AG04449 (cell line): ENCODE data around the gene LPGAT1.

Experiments
- CTCF ChIA-PET: fragments of 350-600 bp; formaldehyde crosslinking; extraction: SDS; loops from one replicate; lab custom pipeline; 2021; ENCODE audit warnings: antibody characterized with exemption; lab: Yijun Ruan, JAX
- POLR2A ChIA-PET: fragments of 400-600, 350-600 bp; formaldehyde crosslinking; extraction: SDS; loops from one replicate; lab custom pipeline; 2020; ENCODE audit warnings: antibody characterized with exemption, inconsistent platforms; lab: Yijun Ruan, JAX
- DNase-seq: peaks from one replicate; pipeline ENCODE4 v3.0.0-alpha.2; 2010; ENCODE audit warnings: low read depth, low spot score
- H3K4me3 ChIP-seq: 2 replicates; pipeline ENCODE4 v1.5.1; 2011; ENCODE audit warnings: low read depth, mild to moderate bottlenecking, control low read depth, low read length
- TF ChIP-seq, protein P1 (sequence below): IDR thresholded peaks from one replicate; pipeline ENCODE4 v1.5.1; 2011; ENCODE audit warnings: mild to moderate bottlenecking, moderate library complexity, low read length, control low read depth, inconsistent platforms; ENCODE audit not compliant: insufficient read depth; ENCODE audit errors: missing control alignments

The LPGAT1 gene

DNA sequence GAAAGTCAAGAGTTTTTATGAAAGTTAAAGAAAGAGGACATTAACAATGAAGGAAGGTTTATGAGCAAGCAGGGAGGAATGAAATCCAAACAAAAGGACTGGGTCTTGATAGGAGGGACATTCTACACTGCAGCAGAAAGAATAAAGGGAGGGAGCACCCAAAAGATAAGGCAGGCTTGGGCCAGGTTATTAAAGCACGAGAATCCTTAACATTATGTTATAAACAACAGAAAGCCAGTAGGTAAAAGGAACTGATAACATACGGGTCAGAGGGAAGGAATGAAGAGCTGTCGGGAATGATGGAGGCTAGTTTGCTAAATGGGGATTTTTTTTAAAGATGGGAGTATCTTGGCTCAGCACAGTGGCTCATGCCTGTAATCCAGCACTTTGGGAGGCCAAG lies 19.4 kb downstream of the LPGAT1 start:
- CTCF ChIA-PET: interaction anchor here (1.1 kb wide), 2 partner anchors 22 to 112 kb away, joined by 3 read pairs; no protein-coding TSS in a partner anchor
- TF ChIP-seq, protein P1, sequence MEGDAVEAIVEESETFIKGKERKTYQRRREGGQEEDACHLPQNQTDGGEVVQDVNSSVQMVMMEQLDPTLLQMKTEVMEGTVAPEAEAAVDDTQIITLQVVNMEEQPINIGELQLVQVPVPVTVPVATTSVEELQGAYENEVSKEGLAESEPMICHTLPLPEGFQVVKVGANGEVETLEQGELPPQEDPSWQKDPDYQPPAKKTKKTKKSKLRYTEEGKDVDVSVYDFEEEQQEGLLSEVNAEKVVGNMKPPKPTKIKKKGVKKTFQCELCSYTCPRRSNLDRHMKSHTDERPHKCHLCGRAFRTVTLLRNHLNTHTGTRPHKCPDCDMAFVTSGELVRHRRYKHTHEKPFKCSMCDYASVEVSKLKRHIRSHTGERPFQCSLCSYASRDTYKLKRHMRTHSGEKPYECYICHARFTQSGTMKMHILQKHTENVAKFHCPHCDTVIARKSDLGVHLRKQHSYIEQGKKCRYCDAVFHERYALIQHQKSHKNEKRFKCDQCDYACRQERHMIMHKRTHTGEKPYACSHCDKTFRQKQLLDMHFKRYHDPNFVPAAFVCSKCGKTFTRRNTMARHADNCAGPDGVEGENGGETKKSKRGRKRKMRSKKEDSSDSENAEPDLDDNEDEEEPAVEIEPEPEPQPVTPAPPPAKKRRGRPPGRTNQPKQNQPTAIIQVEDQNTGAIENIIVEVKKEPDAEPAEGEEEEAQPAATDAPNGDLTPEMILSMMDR: no peak
- H3K4me3 ChIP-seq: no peak overlapping the region
- DNase-seq: no peak
- POLR2A ChIA-PET: no interaction called here

DNA sequence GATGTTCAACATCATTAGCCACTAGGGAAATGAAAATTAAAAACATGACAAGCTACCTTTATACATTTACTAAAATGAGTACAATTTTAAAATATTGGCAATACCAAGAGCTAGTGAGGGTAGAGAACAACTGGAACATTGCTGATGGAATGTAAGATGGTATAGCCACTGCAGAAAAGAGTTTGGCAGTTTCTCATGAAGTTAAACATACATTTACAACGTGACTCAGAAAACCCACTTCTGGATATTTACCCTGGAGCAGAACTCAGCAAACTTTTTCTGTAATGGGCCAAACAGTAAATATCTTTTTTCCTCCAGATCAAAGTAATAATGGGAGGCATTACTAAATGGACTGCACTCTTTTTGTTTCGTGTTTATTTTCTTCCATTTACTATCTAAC lies 22.1 kb downstream of the LPGAT1 start:
- no peak overlapping the region for H3K4me3 ChIP-seq
- TF ChIP-seq, protein P1: no peak
- ChIA-PET CTCF (no interaction called here), POLR2A (no interaction called here)
- no peak for DNase-seq

GRCh38 chr1:211804915-211805314 lies 25.6 kb downstream of the LPGAT1 start:
- TF ChIP-seq, protein P1: no peak
- ChIA-PET CTCF (no interaction called here), POLR2A (no interaction called here)
- no peak for DNase-seq
- no peak overlapping the region for H3K4me3 ChIP-seq

DNA sequence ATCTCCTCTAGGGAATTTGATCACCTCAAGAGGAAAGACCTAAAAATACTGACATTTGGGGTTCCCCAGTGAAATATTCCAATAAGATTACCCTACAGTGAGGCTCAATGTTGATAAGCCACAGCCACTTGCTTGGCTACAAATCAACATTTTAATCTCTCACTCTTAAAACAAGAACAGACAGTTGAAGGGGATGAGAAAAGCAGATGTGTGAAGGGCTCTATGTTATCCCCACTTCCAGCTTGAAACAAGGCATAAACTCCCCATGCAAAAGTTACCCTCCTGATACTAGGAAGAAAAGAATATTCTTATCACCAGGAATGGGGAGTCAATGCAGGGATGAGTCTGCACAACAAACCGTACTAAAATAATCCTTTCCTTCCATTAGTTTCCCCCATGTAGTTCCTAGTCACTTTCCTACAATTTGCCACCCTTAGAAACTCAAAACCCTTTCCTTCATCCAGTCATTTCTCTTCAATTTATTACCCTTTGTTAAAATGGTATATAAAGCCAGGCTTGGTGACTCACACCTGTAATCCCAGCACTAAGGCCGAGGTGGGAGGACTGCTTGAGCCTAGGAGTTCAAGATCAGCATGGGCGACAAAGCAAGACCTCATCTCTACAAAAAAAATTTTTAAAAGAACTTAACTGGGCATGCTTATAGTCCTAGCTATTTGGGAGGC lies 29.5 kb downstream of the LPGAT1 start:
- POLR2A ChIA-PET: no interaction called here
- CTCF ChIA-PET: no interaction called here
- TF ChIP-seq, protein P1: no peak
- no peak for DNase-seq
- no peak overlapping the region for H3K4me3 ChIP-seq

- ChIA-PET CTCF (no interaction called here), POLR2A (no interaction called here)
- no peak for DNase-seq
- H3K4me3 ChIP-seq: no peak overlapping the region
- TF ChIP-seq, protein P1: no peak
These were observed 32.6 kb downstream of the LPGAT1 start for GRCh38 chr1:211797994-211798393.

GRCh38 chr1:211791979-211792378 lies 38.6 kb downstream of the LPGAT1 start:
- DNase-seq: no peak
- H3K4me3 ChIP-seq: no peak overlapping the region
- ChIA-PET POLR2A (no interaction called here), CTCF (no interaction called here)
- TF ChIP-seq, protein P1: no peak
